DND-41 (cell line): ENCODE results near the gene STAMBP.

Source experiments
- ATAC-seq: fragments of 200-7000 bp; cut with Tn5 transposase; 3 replicates; pipeline ENCODE4 v1.9.1; 2021; ENCODE audit warnings: low read depth; ENCODE audit not compliant: insufficient read depth
- DNase-seq: peaks from one replicate; pipeline ENCODE4 v3.0.0-alpha.2; 2020
- H2AFZ ChIP-seq: 2 replicates; pipeline ENCODE4 v1.6.0; 2012; ENCODE audit warnings: low read depth, low read length
- H3K27ac ChIP-seq: 2 replicates; pipeline ENCODE4 v1.5.1; 2012; ENCODE audit warnings: low read length, inconsistent platforms
- H3K27me3 ChIP-seq: fragments of 200-600 bp; sonication (generic); 2 replicates; pipeline ENCODE4 v1.6.0; 2012; ENCODE audit warnings: low read length, mild to moderate bottlenecking, inconsistent platforms; ENCODE audit not compliant: insufficient read depth, poor library complexity
- H3K36me3 ChIP-seq: 2 replicates; pipeline ENCODE4 v1.5.1; 2012; ENCODE audit warnings: low read length, inconsistent platforms; ENCODE audit not compliant: insufficient read depth
- H3K4me1 ChIP-seq: 2 replicates; pipeline ENCODE4 v1.5.1; 2012; ENCODE audit warnings: mild to moderate bottlenecking, low read length; ENCODE audit not compliant: insufficient read depth
- H3K4me2 ChIP-seq: 2 replicates; pipeline ENCODE4 v1.6.0; 2012; ENCODE audit warnings: mild to moderate bottlenecking, moderate library complexity, low read length, inconsistent platforms; ENCODE audit not compliant: insufficient read depth
- H3K4me3 ChIP-seq, 2 experiments: fragments of 200-600 bp in 1 of 2; shearing (Covaris generic) in 1 of 2; 2 replicates each; pipeline ENCODE4 v1.5.1; 2012 to 2016; ENCODE audit warnings: inconsistent platforms in 2 of 2, low read length in 2 of 2, mild to moderate bottlenecking in 2 of 2, low read depth in 1 of 2, moderate library complexity in 1 of 2
- H3K79me2 ChIP-seq: 2 replicates; pipeline ENCODE4 v1.6.0; 2012; ENCODE audit warnings: low read length, inconsistent platforms; ENCODE audit not compliant: insufficient read depth
- H3K9ac ChIP-seq: 2 replicates; pipeline ENCODE4 v1.6.0; 2012; ENCODE audit warnings: low read depth, mild to moderate bottlenecking, inconsistent platforms, low read length, moderate library complexity
- H3K9me3 ChIP-seq: 2 replicates; pipeline ENCODE4 v1.5.1; 2012; ENCODE audit warnings: low read length, moderate library complexity, mild to moderate bottlenecking, inconsistent platforms; ENCODE audit not compliant: insufficient read depth, severe bottlenecking
- H4K20me1 ChIP-seq: 2 replicates; pipeline ENCODE4 v1.6.0; 2012; ENCODE audit warnings: low read length; ENCODE audit not compliant: insufficient read depth
- EZH2 ChIP-seq: IDR thresholded peaks from 3 replicates; pipeline ENCODE4 v1.6.1; 2012; ENCODE audit warnings: borderline replicate concordance, low read depth, mild to moderate bottlenecking, moderate library complexity, low read length, inconsistent platforms; ENCODE audit not compliant: severe bottlenecking
- TF ChIP-seq, protein P1 (sequence below): IDR thresholded peaks from 2 replicates; pipeline ENCODE4 v1.5.1; 2012; ENCODE audit warnings: borderline replicate concordance, low read length, moderate library complexity, mild to moderate bottlenecking; ENCODE audit not compliant: poor library complexity, severe bottlenecking; ENCODE audit errors: extremely low read depth

Gene STAMBP

DNA sequence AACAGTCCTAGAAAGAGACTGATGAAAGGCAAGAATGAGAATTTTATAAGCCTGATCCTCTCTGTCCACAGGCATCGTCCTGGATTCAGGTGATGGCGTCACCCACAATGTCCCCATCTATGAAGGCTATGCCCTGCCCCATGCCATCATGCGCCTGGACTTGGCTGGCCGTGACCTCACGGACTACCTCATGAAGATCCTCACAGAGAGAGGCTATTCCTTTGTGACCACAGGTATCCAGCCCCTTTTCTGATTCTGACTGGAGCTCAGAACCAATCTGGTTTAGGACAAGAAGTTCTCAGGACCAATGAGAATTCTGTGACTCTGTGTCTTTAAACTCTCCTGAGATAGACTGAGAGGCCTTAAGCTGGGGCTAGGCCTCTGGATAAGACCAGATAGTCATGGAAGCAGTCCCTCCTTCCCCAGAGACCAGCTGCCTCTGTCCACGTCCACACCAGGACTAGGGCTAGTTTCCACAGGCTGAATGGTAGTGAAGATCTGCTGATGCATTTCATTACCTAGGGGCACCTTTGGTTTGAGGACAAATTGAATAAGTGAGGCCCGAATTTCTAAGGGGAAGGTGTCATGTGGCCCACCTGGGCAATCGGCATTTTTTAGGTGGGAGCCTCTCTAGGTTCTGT lies 84.8 kb downstream of the STAMBP start:
- no peak overlapping the region for H3K4me2 ChIP-seq
- H4K20me1 ChIP-seq: no peaks in the 10 kb centered on the region
- no peaks in the 10 kb centered on the region for H3K36me3 ChIP-seq
- no peaks in the 10 kb centered on the region for H3K79me2 ChIP-seq
- DNase-seq: no peak
- no peaks in the 10 kb centered on the region for H3K9me3 ChIP-seq
- no peaks in the 10 kb centered on the region for H3K4me1 ChIP-seq
- H3K27ac ChIP-seq: no peak overlapping the region
- H3K27me3 ChIP-seq: no peaks in the 10 kb centered on the region
- no peak for ATAC-seq
- H3K4me3 ChIP-seq: no peak overlapping the region
- TF ChIP-seq, protein P1, sequence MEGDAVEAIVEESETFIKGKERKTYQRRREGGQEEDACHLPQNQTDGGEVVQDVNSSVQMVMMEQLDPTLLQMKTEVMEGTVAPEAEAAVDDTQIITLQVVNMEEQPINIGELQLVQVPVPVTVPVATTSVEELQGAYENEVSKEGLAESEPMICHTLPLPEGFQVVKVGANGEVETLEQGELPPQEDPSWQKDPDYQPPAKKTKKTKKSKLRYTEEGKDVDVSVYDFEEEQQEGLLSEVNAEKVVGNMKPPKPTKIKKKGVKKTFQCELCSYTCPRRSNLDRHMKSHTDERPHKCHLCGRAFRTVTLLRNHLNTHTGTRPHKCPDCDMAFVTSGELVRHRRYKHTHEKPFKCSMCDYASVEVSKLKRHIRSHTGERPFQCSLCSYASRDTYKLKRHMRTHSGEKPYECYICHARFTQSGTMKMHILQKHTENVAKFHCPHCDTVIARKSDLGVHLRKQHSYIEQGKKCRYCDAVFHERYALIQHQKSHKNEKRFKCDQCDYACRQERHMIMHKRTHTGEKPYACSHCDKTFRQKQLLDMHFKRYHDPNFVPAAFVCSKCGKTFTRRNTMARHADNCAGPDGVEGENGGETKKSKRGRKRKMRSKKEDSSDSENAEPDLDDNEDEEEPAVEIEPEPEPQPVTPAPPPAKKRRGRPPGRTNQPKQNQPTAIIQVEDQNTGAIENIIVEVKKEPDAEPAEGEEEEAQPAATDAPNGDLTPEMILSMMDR: no peak
- TF ChIP-seq EZH2: no peak
- no peak overlapping the region for H2AFZ ChIP-seq
- H3K9ac ChIP-seq: no peak overlapping the region

DNA sequence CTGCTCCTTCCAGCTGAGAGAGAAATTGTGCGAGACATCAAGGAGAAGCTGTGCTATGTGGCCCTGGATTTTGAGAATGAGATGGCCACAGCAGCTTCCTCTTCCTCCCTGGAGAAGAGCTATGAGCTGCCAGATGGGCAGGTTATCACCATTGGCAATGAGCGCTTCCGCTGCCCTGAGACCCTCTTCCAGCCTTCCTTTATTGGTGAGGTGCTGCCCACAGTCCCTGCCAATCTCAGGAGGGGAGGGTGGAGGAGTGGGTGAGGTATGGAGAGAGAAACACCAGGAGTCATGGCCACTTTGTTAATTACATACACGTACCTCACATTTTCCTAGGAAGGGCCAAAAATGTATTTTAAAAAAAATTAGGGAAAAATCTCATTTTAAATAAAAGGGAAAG lies 85.9 kb downstream of the STAMBP start:
- Histone ChIP-seq H4K20me1 (no peaks in the 10 kb centered on the region), H3K4me2 (no peak overlapping the region), H3K9me3 (no peaks in the 10 kb centered on the region), H3K79me2 (no peaks in the 10 kb centered on the region), H3K4me3 (no peak overlapping the region), H3K27me3 (no peaks in the 10 kb centered on the region), H3K9ac (no peak overlapping the region), H2AFZ (no peak overlapping the region), H3K4me1 (no peaks in the 10 kb centered on the region), H3K36me3 (no peaks in the 10 kb centered on the region), H3K27ac (no peak overlapping the region)
- no peak for TF ChIP-seq EZH2
- TF ChIP-seq, protein P1: no peak
- ATAC-seq (no peak), DNase-seq (no peak)

DNA sequence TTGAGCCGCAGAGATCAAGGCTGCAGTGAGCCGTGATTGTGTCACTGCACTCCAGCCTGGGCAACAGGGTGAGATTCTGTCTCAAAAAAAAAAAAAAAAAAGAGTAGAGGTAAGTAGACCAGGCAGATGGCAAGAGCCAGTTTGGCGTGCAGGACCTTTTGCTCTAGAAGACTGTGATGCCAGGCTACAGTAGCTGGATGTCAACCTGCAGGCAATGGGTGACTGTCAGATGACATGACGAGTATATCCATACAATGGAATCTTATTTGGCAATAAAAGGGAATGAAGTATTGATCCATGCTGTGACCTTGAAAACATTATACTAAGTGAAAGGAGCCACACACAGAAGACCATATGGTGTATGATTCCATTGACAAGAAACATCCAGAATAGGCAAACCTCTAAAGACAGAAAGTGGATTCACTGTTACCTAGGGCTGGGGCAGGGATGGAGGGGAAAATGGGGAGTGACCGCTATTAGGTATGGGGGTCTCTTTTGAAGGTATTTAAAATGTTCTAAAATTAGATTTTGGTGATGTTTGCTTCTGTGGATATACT lies 86.8 kb downstream of the STAMBP start:
- ATAC-seq (no peak), DNase-seq (no peak)
- Histone ChIP-seq H3K9ac (no peak overlapping the region), H3K36me3 (no peaks in the 10 kb centered on the region), H3K79me2 (no peaks in the 10 kb centered on the region), H3K4me2 (no peak overlapping the region), H3K4me3 (no peak overlapping the region), H4K20me1 (no peaks in the 10 kb centered on the region), H2AFZ (no peak overlapping the region), H3K4me1 (no peaks in the 10 kb centered on the region), H3K27me3 (no peaks in the 10 kb centered on the region), H3K27ac (no peak overlapping the region), H3K9me3 (no peaks in the 10 kb centered on the region)
- TF ChIP-seq EZH2: no peak
- TF ChIP-seq, protein P1: no peak

DNA sequence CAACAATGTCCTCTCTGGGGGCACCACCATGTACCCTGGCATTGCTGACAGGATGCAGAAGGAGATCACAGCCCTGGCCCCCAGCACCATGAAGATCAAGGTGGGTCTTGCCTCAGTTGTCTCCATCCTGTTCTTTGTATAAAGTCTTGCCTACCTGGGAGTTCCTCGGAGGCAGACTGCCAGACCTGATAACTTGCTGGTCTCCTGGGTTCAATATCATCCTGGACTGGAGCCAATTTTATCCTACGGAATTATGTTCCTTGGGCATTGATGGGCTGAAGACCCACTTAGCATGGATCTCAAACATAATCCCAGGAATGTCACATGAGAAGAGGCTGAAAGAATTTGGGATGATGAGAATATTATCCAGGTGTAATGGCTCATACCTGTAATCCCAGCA lies 87.9 kb downstream of the STAMBP start:
- Histone ChIP-seq H3K4me1 (no peaks in the 10 kb centered on the region), H3K27me3 (no peaks in the 10 kb centered on the region), H3K27ac (no peak overlapping the region), H3K4me2 (no peak overlapping the region), H3K9me3 (no peaks in the 10 kb centered on the region), H2AFZ (no peak overlapping the region), H3K79me2 (no peaks in the 10 kb centered on the region), H3K4me3 (no peak overlapping the region), H3K9ac (no peak overlapping the region), H3K36me3 (no peaks in the 10 kb centered on the region), H4K20me1 (no peaks in the 10 kb centered on the region)
- DNase-seq (no peak), ATAC-seq (no peak)
- no peak for TF ChIP-seq EZH2
- TF ChIP-seq, protein P1: no peak
